Smooth muscle cell (in vitro differentiated cells): ENCODE results near the gene IGHMBP2. TPM values are rescaled to one million over a fixed set of nuclear protein-coding genes. Genes with fewer than 3 reads are reported as not detected.

Experiments used
- DNase-seq: peaks from one replicate; lab custom pipeline; 2025; ENCODE audit not compliant: unreplicated experiment; lab: John Stamatoyannopoulos, UW
- H2AFZ ChIP-seq: fragments of 200-600 bp; sonication (generic); 2 replicates; pipeline ENCODE4 v1.6.0; 2016; ENCODE audit warnings: antibody characterized with exemption, low read depth, mild to moderate bottlenecking
- H3F3A ChIP-seq: fragments of 200-600 bp; sonication (generic); 2 replicates; pipeline ENCODE4 v1.6.0; 2017; ENCODE audit warnings: antibody characterized with exemption, low read depth
- H3K27ac ChIP-seq: fragments of 200-600 bp; sonication (generic); 2 replicates; pipeline ENCODE4 v1.5.1; 2016; ENCODE audit warnings: low read depth, mild to moderate bottlenecking
- H3K27me3 ChIP-seq: fragments of 200-600 bp; sonication (generic); 2 replicates; pipeline ENCODE4 v1.6.1; 2016; ENCODE audit warnings: low read depth, mild to moderate bottlenecking
- H3K36me3 ChIP-seq: fragments of 200-600 bp; sonication (generic); 2 replicates; pipeline ENCODE4 v1.5.1; 2016; ENCODE audit warnings: low read depth
- H3K4me1 ChIP-seq: fragments of 200-600 bp; sonication (generic); 2 replicates; pipeline ENCODE4 v1.5.1; 2016; ENCODE audit warnings: low read depth
- H3K4me2 ChIP-seq: fragments of 200-600 bp; sonication (generic); 2 replicates; pipeline ENCODE4 v1.6.0; 2016; ENCODE audit warnings: mild to moderate bottlenecking
- H3K4me3 ChIP-seq: fragments of 200-600 bp; sonication (generic); 2 replicates; pipeline ENCODE4 v1.5.1; 2016; ENCODE audit warnings: mild to moderate bottlenecking
- H3K79me2 ChIP-seq: fragments of 200-600 bp; sonication (generic); 2 replicates; pipeline ENCODE4 v1.6.0; 2016; ENCODE audit warnings: low read depth, mild to moderate bottlenecking
- H3K9ac ChIP-seq: fragments of 200-600 bp; sonication (generic); 2 replicates; pipeline ENCODE4 v1.6.0; 2016; ENCODE audit warnings: low read depth
- H3K9me3 ChIP-seq: fragments of 200-600 bp; sonication (generic); replicated peaks from 2 replicates; pipeline ENCODE4 v1.5.1; 2016; ENCODE audit warnings: low read depth
- H4K20me1 ChIP-seq: fragments of 200-600 bp; sonication (generic); 2 replicates; pipeline ENCODE4 v1.6.0; 2016; ENCODE audit warnings: low read depth
- WGBS: methylation state at CpG from one replicate; pipeline ENCODE4 v1.1.7; 2016; ENCODE audit warnings: low lambda C conversion rate; 5-methylcytosine and 5-hydroxymethylcytosine counted together
- polyA plus RNA-seq: library from polyadenylated mRNA; unstranded; fragments of >200 nt; fragmentation: Nextera tagmentation; extraction: Ambion mirVana; gene quantifications from 2 replicates; pipeline ENCODE4 v1.2.1, GENCODE V29; 2016
- total RNA-seq: library from RNA; depleted of rRNA; stranded (reverse); fragments of >200 nt; gene quantifications from 2 replicates; pipeline ENCODE4 v1.2.3, GENCODE V29; 2014
- TF ChIP-seq, protein P1 (sequence below): fragments of 200-600 bp; sonication (generic); IDR thresholded peaks from 2 replicates; pipeline ENCODE4 v1.5.1; 2017; ENCODE audit warnings: borderline replicate concordance, mild to moderate bottlenecking, antibody characterized with exemption; ENCODE audit not compliant: insufficient read depth, poor library complexity, severe bottlenecking

The IGHMBP2 gene
- total and polyA plus RNA-seq, 2 experiments from 2014 or later, result 12.1 to 13.3 TPM

DNA sequence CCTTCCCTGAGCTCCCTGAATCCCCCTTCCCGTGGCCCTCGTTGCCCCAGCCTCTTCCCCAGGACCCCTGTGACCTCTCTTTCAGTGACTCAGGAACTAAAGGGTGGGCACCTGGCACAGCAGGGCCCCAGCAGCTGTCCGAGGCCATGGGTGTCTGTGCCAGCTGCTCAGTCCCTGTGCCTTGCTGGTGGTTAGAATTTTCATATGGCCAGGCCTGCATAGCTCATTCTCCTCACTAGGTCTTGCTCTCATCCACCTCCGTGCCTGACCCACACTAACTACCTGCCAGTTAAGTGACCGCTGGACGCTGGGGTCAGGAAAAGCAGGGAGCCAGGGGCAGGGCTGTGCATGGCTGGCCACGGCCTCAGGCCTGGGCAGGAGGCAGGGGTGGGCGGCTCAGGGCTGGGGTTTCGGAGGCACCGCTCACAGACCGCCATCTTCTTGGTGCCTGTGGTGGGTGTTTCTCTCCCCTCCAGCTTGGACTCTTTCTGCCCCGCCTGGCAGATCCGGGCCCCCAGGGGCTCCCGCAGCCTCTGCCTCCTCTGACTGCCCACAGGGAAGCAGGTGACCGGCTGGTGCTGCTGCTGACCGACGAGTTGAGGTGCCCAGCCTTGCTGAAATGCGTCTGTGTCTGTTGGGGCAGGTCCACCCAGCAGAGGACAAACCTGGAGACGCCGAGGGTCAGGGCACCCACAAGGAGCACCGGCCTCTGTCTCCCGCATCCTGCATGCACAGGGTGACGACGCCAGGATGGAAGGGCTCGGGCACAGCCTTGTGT lies 56.8 kb downstream of the IGHMBP2 start:
- no peak overlapping the region for H3K9ac ChIP-seq

DNA sequence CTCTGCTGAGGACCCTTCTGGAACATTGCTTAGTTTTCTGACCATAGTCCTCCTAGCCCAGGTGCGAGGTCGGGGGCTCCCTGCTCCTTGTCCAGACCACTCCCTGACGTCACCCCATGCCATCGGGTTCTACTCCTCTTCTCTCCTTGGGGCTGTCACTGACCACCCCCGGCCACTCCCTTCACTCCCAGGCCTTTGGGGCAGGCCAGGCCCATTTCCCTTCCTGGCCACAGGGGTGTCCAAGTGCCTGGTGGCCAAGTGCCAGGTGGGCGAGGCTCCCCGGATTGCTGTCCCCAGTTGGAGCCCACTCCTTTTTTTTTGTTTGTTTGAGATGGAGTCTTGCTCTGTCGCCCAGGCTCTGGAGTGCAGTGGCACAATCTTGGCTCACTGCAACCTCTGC lies 57.6 kb downstream of the IGHMBP2 start:
- Histone ChIP-seq H3K9me3 (no peaks in the 10 kb centered on the region), H2AFZ (no peak overlapping the region), H3K4me1 (no peaks in the 10 kb centered on the region), H3K9ac (no peak overlapping the region), H3F3A (no peaks in the 10 kb centered on the region), H4K20me1 (no peaks in the 10 kb centered on the region), H3K36me3 (no peaks in the 10 kb centered on the region), H3K4me2 (no peak overlapping the region), H3K27me3 (no peaks in the 10 kb centered on the region), H3K27ac (no peak overlapping the region), H3K79me2 (no peaks in the 10 kb centered on the region), H3K4me3 (no peak overlapping the region)
- DNase-seq, result no peak
- TF ChIP-seq, protein P1, sequence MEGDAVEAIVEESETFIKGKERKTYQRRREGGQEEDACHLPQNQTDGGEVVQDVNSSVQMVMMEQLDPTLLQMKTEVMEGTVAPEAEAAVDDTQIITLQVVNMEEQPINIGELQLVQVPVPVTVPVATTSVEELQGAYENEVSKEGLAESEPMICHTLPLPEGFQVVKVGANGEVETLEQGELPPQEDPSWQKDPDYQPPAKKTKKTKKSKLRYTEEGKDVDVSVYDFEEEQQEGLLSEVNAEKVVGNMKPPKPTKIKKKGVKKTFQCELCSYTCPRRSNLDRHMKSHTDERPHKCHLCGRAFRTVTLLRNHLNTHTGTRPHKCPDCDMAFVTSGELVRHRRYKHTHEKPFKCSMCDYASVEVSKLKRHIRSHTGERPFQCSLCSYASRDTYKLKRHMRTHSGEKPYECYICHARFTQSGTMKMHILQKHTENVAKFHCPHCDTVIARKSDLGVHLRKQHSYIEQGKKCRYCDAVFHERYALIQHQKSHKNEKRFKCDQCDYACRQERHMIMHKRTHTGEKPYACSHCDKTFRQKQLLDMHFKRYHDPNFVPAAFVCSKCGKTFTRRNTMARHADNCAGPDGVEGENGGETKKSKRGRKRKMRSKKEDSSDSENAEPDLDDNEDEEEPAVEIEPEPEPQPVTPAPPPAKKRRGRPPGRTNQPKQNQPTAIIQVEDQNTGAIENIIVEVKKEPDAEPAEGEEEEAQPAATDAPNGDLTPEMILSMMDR, result no peak
- 92% methylated on average over 8 of the region's 8 CpGs for WGBS

More for the DNA sequence above, 56.8 kb downstream of the IGHMBP2 start:
- Histone ChIP-seq H3F3A (no peaks in the 10 kb centered on the region), H3K36me3 (no peaks in the 10 kb centered on the region), H3K4me3 (no peak overlapping the region), H3K79me2 (no peaks in the 10 kb centered on the region), H3K4me1 (no peaks in the 10 kb centered on the region), H4K20me1 (no peaks in the 10 kb centered on the region), H3K27ac (no peak overlapping the region), H2AFZ (no peak overlapping the region), H3K4me2 (no peak overlapping the region), H3K27me3 (no peaks in the 10 kb centered on the region), H3K9me3 (no peaks in the 10 kb centered on the region)
- TF ChIP-seq, protein P1, result no peak
- 92% methylated on average over 24 of the region's 25 CpGs for WGBS
- no peak for DNase-seq

DNA sequence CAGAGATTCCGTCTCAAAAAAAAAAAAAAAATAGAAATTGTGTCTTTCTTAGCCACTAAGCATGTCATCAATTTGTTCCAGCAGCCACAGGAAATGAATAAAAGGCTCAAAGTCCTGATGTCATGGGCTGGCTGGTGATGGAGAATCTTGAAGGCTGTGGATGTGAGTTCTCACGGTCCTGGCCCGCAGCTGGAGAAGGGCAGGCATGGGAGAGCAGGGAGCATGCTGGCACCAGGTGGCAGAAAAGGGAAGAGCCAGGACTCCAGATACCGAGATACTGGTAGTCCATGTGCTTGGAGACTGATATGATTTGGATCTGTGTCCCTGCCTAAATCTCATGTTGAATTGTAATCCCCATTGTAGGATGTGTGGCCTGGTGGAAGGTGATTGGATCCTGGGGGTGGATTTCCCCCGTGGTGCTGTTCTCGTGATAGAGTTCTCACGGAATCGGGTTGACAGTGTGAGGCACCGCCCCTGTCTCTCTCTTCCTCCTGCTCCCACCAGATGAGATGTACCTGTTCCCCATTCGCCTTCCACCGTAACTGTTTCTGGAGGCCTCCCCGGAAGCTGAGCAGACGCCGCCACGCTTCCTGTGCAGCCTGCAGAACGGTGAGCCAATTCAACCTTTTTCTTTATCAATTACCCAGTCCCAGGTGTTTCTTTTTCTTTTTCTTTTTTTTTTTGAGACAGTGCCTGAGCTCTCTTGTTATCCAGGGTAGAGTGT lies 59.0 kb downstream of the IGHMBP2 start:
- 92% methylated on average over 16 of the region's 16 CpGs for WGBS
- TF ChIP-seq, protein P1, result no peak
- no peaks in the 10 kb centered on the region for H3F3A ChIP-seq
- no peak overlapping the region for H3K9ac ChIP-seq
- H3K27ac ChIP-seq, result no peak overlapping the region
- no peak overlapping the region for H3K4me2 ChIP-seq
- H3K4me1 ChIP-seq, result no peaks in the 10 kb centered on the region
- H3K79me2 ChIP-seq, result no peaks in the 10 kb centered on the region
- no peaks in the 10 kb centered on the region for H3K27me3 ChIP-seq
- H3K36me3 ChIP-seq, result no peaks in the 10 kb centered on the region
- no peak for DNase-seq
- H2AFZ ChIP-seq, result no peak overlapping the region
- H3K4me3 ChIP-seq, result no peak overlapping the region
- H3K9me3 ChIP-seq, result no peaks in the 10 kb centered on the region
- H4K20me1 ChIP-seq, result no peaks in the 10 kb centered on the region
